Liver (tissue), 9 donors: ENCODE results near the gene PCDHB15. TPM values are rescaled to one million over a fixed set of nuclear protein-coding genes. Genes with fewer than 3 reads are reported as not detected.

ENCODE experiments used
- DNase-seq: peaks from one replicate; pipeline ENCODE4 v3.0.0-alpha.2; 2017; ENCODE audit warnings: low spot score
- H3K27ac ChIP-seq, 2 donors: one replicate each; pipeline ENCODE4 v1.7.0; 2013; ENCODE audit warnings: inconsistent platforms in 2 of 2, low read length in 2 of 2, control low read depth in 1 of 2, low read depth in 1 of 2, mild to moderate bottlenecking in 1 of 2
- H3K27me3 ChIP-seq, 4 donors: one replicate each; pipeline versions ENCODE4 v1.6.1 to v1.7.0; 2013; ENCODE audit warnings: low read length in 3 of 4, inconsistent platforms in 1 of 4, mild to moderate bottlenecking in 1 of 4, moderate library complexity in 1 of 4; ENCODE audit not compliant: control insufficient read depth in 4 of 4, insufficient read depth in 4 of 4
- H3K36me3 ChIP-seq, 4 donors: one replicate each; pipeline versions ENCODE4 v1.6.1 to v1.7.0; 2013; ENCODE audit warnings: low read length in 3 of 4, mild to moderate bottlenecking in 3 of 4, low read depth in 1 of 4, moderate library complexity in 1 of 4; ENCODE audit not compliant: control insufficient read depth in 4 of 4, insufficient read depth in 3 of 4
- H3K4me1 ChIP-seq, 4 donors: one replicate each; pipeline versions ENCODE4 v1.6.1 to v1.7.0; 2013; ENCODE audit warnings: low read length in 3 of 4, mild to moderate bottlenecking in 3 of 4, moderate library complexity in 1 of 4; ENCODE audit not compliant: control insufficient read depth in 4 of 4, insufficient read depth in 4 of 4
- H3K4me3 ChIP-seq, 3 donors: one replicate each; pipeline versions ENCODE4 v1.6.1 to v1.7.0; 2013; ENCODE audit warnings: low read length in 3 of 3, control low read depth in 1 of 3, low read depth in 1 of 3, mild to moderate bottlenecking in 1 of 3
- H3K9ac ChIP-seq, 2 donors: one replicate each; pipeline ENCODE4 v1.7.0; 2013; ENCODE audit warnings: low read length in 2 of 2, mild to moderate bottlenecking in 2 of 2, moderate library complexity in 2 of 2, control low read depth in 1 of 2, low read depth in 1 of 2
- H3K9me3 ChIP-seq, 4 donors: one replicate each; pipeline versions ENCODE4 v1.6.1 to v1.7.0; 2013; ENCODE audit warnings: low read length in 3 of 4; ENCODE audit not compliant: control insufficient read depth in 4 of 4
- ATF3 ChIP-seq: IDR thresholded peaks from 2 replicates; pipeline ENCODE4 v1.6.1; 2016; ENCODE audit warnings: antibody characterized with exemption
- FOXA1 ChIP-seq: IDR thresholded peaks from 2 replicates; pipeline ENCODE4 v1.6.1; 2016; ENCODE audit warnings: antibody characterized with exemption
- RAD21 ChIP-seq, 2 donors: IDR thresholded peaks; 2 replicates each; pipeline ENCODE4 v1.6.1; 2016; ENCODE audit warnings: antibody characterized with exemption in 2 of 2, mild to moderate bottlenecking in 2 of 2
- SP1 ChIP-seq: IDR thresholded peaks from 2 replicates; pipeline ENCODE4 v1.6.1; 2018; ENCODE audit warnings: antibody characterized with exemption, mild to moderate bottlenecking
- TAF1 ChIP-seq: conservative IDR thresholded peaks from 2 replicates; pipeline ENCODE4 v1.6.1; 2016; ENCODE audit warnings: antibody characterized with exemption, mild to moderate bottlenecking
- YY1 ChIP-seq: IDR thresholded peaks from 2 replicates; pipeline ENCODE4 v1.6.1; 2016; ENCODE audit warnings: antibody characterized with exemption, mild to moderate bottlenecking
- WGBS: extraction: QIAGEN DNeasy Blood & Tissue Kit; methylation state at CpG from one replicate; pipeline ENCODE4 v1.1.7; 2013; 5-methylcytosine and 5-hydroxymethylcytosine counted together
- polyA plus RNA-seq, 2 donors: library from polyadenylated mRNA; stranded (reverse) in 1 of 2; unstranded in 1 of 2; fragments of 200-250 nt in 1 of 2; fragments of >200 nt in 1 of 2; fragmentation: Nextera tagmentation in 1 of 2; extraction: Ambion mirVana in 1 of 2; gene quantifications; one replicate each; pipeline versions ENCODE4 v1.2.1 to v1.2.3, GENCODE V29; 2013 to 2015
- total RNA-seq, 2 donors: library from RNA; depleted of rRNA; stranded (reverse); fragments of >200 nt; gene quantifications; one replicate each; pipeline ENCODE4 v1.2.3, GENCODE V29; 2014
- donor health status: healthy.
- donor health status: healthy.
- donor health status: healthy.
- donor health status: healthy.
- donor health status: healthy.

Gene PCDHB15
- total and polyA plus RNA-seq, 4 donors = 0.21 to 0.59 (median 0.40) TPM

GRCh38 chr5:141298376-141298775, 53.2 kb downstream of the PCDHB15 start:
- TF ChIP-seq ATF3 = no peak
- no peak for TF ChIP-seq SP1
- no peak for TF ChIP-seq YY1
- no peak for TF ChIP-seq RAD21 (IDR thresholded peaks at IDR 0.05)
- no peak for TF ChIP-seq TAF1
- TF ChIP-seq FOXA1 = no peak
- peak overlapping the region in 1 of 3 donors; percentile 14 for H3K4me3 ChIP-seq
- 85% methylated on average over 4 of the region's 4 CpGs for WGBS
- H3K4me1 ChIP-seq = no peaks in the 10 kb centered on the region
- peaks cover 38 to 67% (median 44%) of the 10 kb centered on the region in 4 donors for H3K9me3 ChIP-seq
- no peak overlapping the region for H3K9ac ChIP-seq
- DNase-seq = no peak
- H3K27me3 ChIP-seq = no peaks in the 10 kb centered on the region
- no peak overlapping the region for H3K27ac ChIP-seq
- peaks cover 0 to 11% (median 4%) of the 10 kb centered on the region in 4 donors for H3K36me3 ChIP-seq

Other genes starting within 250 kb of the PCDHB15 start
Only the 30 nearest of the 39 such genes appear.
- gene PCDHB2, start 150.8 kb upstream of the PCDHB15 start, total RNA-seq = under 1 TPM; 0.08 to 0.09 TPM
- gene PCDHB2, start 150.8 kb upstream of the PCDHB15 start, polyA plus RNA-seq = under 1 TPM in 1 of 2 donors, not detected in 1; 0.05 TPM
- gene PCDHB3, start 144.9 kb upstream of the PCDHB15 start, total RNA-seq = under 1 TPM; 0.08 to 0.09 TPM
- gene PCDHB3, start 144.9 kb upstream of the PCDHB15 start, polyA plus RNA-seq = under 1 TPM in 1 of 2 donors, not detected in 1; 0.09 TPM
- under 1 TPM; 0.14 to 0.17 TPM for gene PCDHB4, start 123.6 kb upstream of the PCDHB15 start, total RNA-seq
- under 1 TPM; 0.17 to 0.36 TPM for gene PCDHB4, start 123.6 kb upstream of the PCDHB15 start, polyA plus RNA-seq
- gene PCDHB5, start 110.2 kb upstream of the PCDHB15 start, total RNA-seq = under 1 TPM; 0.42 TPM
- gene PCDHB5, start 110.2 kb upstream of the PCDHB15 start, polyA plus RNA-seq = under 1 TPM; 0.17 to 0.33 TPM
- under 1 TPM in 1 of 2 donors, not detected in 1; 0.05 TPM for gene PCDHB6, start 95.3 kb upstream of the PCDHB15 start, total RNA-seq
- under 1 TPM; 0.04 to 0.06 TPM for gene PCDHB6, start 95.3 kb upstream of the PCDHB15 start, polyA plus RNA-seq
- under 1 TPM; 0.08 to 0.09 TPM for gene PCDHB7, start 72.8 kb upstream of the PCDHB15 start, total RNA-seq
- gene PCDHB7, start 72.8 kb upstream of the PCDHB15 start, polyA plus RNA-seq = under 1 TPM in 1 of 2 donors, not detected in 1; 0.21 TPM
- under 1 TPM; 0.08 to 0.14 TPM for gene PCDHB8, start 67.6 kb upstream of the PCDHB15 start, total RNA-seq
- under 1 TPM in 1 of 2 donors, not detected in 1; 0.03 TPM for gene PCDHB8, start 67.6 kb upstream of the PCDHB15 start, polyA plus RNA-seq
- under 1 TPM; 0.09 to 0.17 TPM for gene PCDHB16, start 63.0 kb upstream of the PCDHB15 start, total RNA-seq
- gene PCDHB16, start 63.0 kb upstream of the PCDHB15 start, polyA plus RNA-seq = under 1 TPM; 0.14 to 0.31 TPM
- gene PCDHB9, start 58.2 kb upstream of the PCDHB15 start, total RNA-seq = under 1 TPM; 0.09 to 0.25 TPM
- under 1 TPM; 0.03 to 0.07 TPM for gene PCDHB9, start 58.2 kb upstream of the PCDHB15 start, polyA plus RNA-seq
- gene PCDHB10, start 53.0 kb upstream of the PCDHB15 start, total RNA-seq = under 1 TPM; 0.14 to 0.17 TPM
- gene PCDHB10, start 53.0 kb upstream of the PCDHB15 start, polyA plus RNA-seq = under 1 TPM; 0.07 TPM
- gene PCDHB11, start 45.8 kb upstream of the PCDHB15 start, total RNA-seq = under 1 TPM; 0.23 to 0.33 TPM
- gene PCDHB11, start 45.8 kb upstream of the PCDHB15 start, polyA plus RNA-seq = under 1 TPM; 0.08 to 0.09 TPM
- gene PCDHB12, start 36.7 kb upstream of the PCDHB15 start, total RNA-seq = under 1 TPM; 0.28 to 0.33 TPM
- under 1 TPM; 0.06 to 0.12 TPM for gene PCDHB12, start 36.7 kb upstream of the PCDHB15 start, polyA plus RNA-seq
- gene PCDHB13, start 31.5 kb upstream of the PCDHB15 start, total RNA-seq = under 1 TPM; 0.19 to 0.42 TPM
- gene PCDHB13, start 31.5 kb upstream of the PCDHB15 start, polyA plus RNA-seq = under 1 TPM; 0.11 to 0.17 TPM
- gene PCDHB14, start 22.1 kb upstream of the PCDHB15 start, total RNA-seq = under 1 TPM; 0.42 to 0.47 TPM
- under 1 TPM; 0.10 to 0.23 TPM for gene PCDHB14, start 22.1 kb upstream of the PCDHB15 start, polyA plus RNA-seq
- gene SLC25A2, start 58.7 kb downstream of the PCDHB15 start, total RNA-seq = under 1 TPM; 0.19 to 0.42 TPM
- gene SLC25A2, start 58.7 kb downstream of the PCDHB15 start, polyA plus RNA-seq = not detected
- gene TAF7, start 75.4 kb downstream of the PCDHB15 start, total RNA-seq = 10 to 100 TPM; 25.7 to 36.3 TPM
- 10 to 100 TPM; 23.5 to 30.8 TPM for gene TAF7, start 75.4 kb downstream of the PCDHB15 start, polyA plus RNA-seq
- gene PCDHGA1, start 85.1 kb downstream of the PCDHB15 start, total RNA-seq = under 1 TPM; 0.05 to 0.08 TPM
- under 1 TPM in 1 of 2 donors, not detected in 1; 0.05 TPM for gene PCDHGA1, start 85.1 kb downstream of the PCDHB15 start, polyA plus RNA-seq
- under 1 TPM; 0.23 to 0.42 TPM for gene PCDHGA2, start 93.4 kb downstream of the PCDHB15 start, total RNA-seq
- gene PCDHGA2, start 93.4 kb downstream of the PCDHB15 start, polyA plus RNA-seq = under 1 TPM; 0.26 to 0.46 TPM
- gene PCDHGA3, start 98.4 kb downstream of the PCDHB15 start, total RNA-seq = under 1 TPM; 0.09 to 0.59 TPM
- gene PCDHGA3, start 98.4 kb downstream of the PCDHB15 start, polyA plus RNA-seq = under 1 TPM; 0.25 to 0.32 TPM
- under 1 TPM; 0.14 to 0.75 TPM for gene PCDHGB1, start 104.7 kb downstream of the PCDHB15 start, total RNA-seq
- under 1 TPM; 0.10 to 0.11 TPM for gene PCDHGB1, start 104.7 kb downstream of the PCDHB15 start, polyA plus RNA-seq
- gene PCDHGA4, start 109.6 kb downstream of the PCDHB15 start, total RNA-seq = under 1 TPM; 0.23 to 0.92 TPM
- under 1 TPM; 0.15 to 0.21 TPM for gene PCDHGA4, start 109.6 kb downstream of the PCDHB15 start, polyA plus RNA-seq
- gene PCDHGB2, start 114.6 kb downstream of the PCDHB15 start, total RNA-seq = 1 to 10 TPM in 1 of 2 donors, under 1 TPM in 1; 0.47 to 1.0 TPM
- gene PCDHGB2, start 114.6 kb downstream of the PCDHB15 start, polyA plus RNA-seq = under 1 TPM in 1 of 2 donors, not detected in 1; 0.28 TPM
- gene PCDHGA5, start 118.8 kb downstream of the PCDHB15 start, total RNA-seq = under 1 TPM; 0.09 to 0.50 TPM
- under 1 TPM; 0.04 to 0.08 TPM for gene PCDHGA5, start 118.8 kb downstream of the PCDHB15 start, polyA plus RNA-seq
- gene PCDHGB3, start 124.8 kb downstream of the PCDHB15 start, total RNA-seq = 1 to 10 TPM in 1 of 2 donors, under 1 TPM in 1; 0.37 to 1.2 TPM
- gene PCDHGB3, start 124.8 kb downstream of the PCDHB15 start, polyA plus RNA-seq = under 1 TPM in 1 of 2 donors, not detected in 1; 0.07 TPM
- under 1 TPM; 0.37 to 0.67 TPM for gene PCDHGA6, start 128.5 kb downstream of the PCDHB15 start, total RNA-seq
- gene PCDHGA6, start 128.5 kb downstream of the PCDHB15 start, polyA plus RNA-seq = under 1 TPM; 0.08 to 0.18 TPM
- gene PCDHGA7, start 137.3 kb downstream of the PCDHB15 start, total RNA-seq = under 1 TPM; 0.19 to 0.67 TPM
- under 1 TPM; 0.21 TPM for gene PCDHGA7, start 137.3 kb downstream of the PCDHB15 start, polyA plus RNA-seq
- gene PCDHGB4, start 142.3 kb downstream of the PCDHB15 start, total RNA-seq = 1 to 10 TPM; 1.7 to 2.8 TPM
- 1 to 10 TPM in 1 of 2 donors, under 1 TPM in 1; 0.76 to 1.4 TPM for gene PCDHGB4, start 142.3 kb downstream of the PCDHB15 start, polyA plus RNA-seq
- under 1 TPM; 0.14 to 0.75 TPM for gene PCDHGA8, start 147.2 kb downstream of the PCDHB15 start, total RNA-seq
- gene PCDHGA8, start 147.2 kb downstream of the PCDHB15 start, polyA plus RNA-seq = under 1 TPM; 0.02 to 0.13 TPM
- gene PCDHGB5, start 152.6 kb downstream of the PCDHB15 start, total RNA-seq = 1 to 10 TPM; 2.5 to 3.8 TPM
- gene PCDHGB5, start 152.6 kb downstream of the PCDHB15 start, polyA plus RNA-seq = 1 to 10 TPM in 1 of 2 donors, under 1 TPM in 1; 0.76 to 2.0 TPM
- gene PCDHGA9, start 157.4 kb downstream of the PCDHB15 start, total RNA-seq = 1 to 10 TPM in 1 of 2 donors, under 1 TPM in 1; 0.51 to 2.8 TPM
- under 1 TPM; 0.11 to 0.63 TPM for gene PCDHGA9, start 157.4 kb downstream of the PCDHB15 start, polyA plus RNA-seq